GM12872 (cell line): ENCODE data around the gene TERT.

Experiments
- TF ChIP-seq, protein P1 (sequence below): IDR thresholded peaks from 3 replicates; pipeline ENCODE4 v1.5.1; 2011; ENCODE audit warnings: low read depth, mild to moderate bottlenecking, low read length, moderate library complexity; ENCODE audit not compliant: insufficient read depth

Gene TERT

DNA sequence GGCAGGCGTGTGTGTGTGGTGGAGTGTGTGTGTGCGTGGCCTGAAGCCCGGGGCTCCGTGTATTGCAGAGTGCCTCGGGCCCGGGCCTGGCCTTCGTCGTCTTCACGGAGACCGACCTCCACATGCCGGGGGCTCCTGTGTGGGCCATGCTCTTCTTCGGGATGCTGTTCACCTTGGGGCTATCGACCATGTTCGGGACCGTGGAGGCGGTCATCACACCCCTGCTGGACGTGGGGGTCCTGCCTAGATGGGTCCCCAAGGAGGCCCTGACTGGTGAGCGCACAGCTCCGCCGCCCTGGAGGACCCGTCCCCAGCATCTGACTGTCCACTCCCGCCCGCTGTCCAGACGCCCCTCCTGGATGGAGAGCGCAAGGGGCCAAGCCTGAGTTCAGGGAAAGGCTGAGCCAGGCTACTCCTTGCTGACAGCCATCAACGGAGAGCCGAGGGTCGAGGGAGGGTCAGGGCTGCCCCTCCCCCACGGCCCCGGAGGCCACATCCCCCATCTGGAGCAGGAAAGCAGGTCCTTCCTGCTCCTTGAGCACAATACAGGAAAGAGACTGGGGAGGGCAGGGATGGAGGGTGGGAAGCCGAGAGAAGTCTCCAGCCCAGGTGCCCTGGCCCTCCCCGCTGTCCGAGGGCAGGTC, 51.3 kb downstream of the TERT start:
- TF ChIP-seq, protein P1, sequence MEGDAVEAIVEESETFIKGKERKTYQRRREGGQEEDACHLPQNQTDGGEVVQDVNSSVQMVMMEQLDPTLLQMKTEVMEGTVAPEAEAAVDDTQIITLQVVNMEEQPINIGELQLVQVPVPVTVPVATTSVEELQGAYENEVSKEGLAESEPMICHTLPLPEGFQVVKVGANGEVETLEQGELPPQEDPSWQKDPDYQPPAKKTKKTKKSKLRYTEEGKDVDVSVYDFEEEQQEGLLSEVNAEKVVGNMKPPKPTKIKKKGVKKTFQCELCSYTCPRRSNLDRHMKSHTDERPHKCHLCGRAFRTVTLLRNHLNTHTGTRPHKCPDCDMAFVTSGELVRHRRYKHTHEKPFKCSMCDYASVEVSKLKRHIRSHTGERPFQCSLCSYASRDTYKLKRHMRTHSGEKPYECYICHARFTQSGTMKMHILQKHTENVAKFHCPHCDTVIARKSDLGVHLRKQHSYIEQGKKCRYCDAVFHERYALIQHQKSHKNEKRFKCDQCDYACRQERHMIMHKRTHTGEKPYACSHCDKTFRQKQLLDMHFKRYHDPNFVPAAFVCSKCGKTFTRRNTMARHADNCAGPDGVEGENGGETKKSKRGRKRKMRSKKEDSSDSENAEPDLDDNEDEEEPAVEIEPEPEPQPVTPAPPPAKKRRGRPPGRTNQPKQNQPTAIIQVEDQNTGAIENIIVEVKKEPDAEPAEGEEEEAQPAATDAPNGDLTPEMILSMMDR = no peak

DNA sequence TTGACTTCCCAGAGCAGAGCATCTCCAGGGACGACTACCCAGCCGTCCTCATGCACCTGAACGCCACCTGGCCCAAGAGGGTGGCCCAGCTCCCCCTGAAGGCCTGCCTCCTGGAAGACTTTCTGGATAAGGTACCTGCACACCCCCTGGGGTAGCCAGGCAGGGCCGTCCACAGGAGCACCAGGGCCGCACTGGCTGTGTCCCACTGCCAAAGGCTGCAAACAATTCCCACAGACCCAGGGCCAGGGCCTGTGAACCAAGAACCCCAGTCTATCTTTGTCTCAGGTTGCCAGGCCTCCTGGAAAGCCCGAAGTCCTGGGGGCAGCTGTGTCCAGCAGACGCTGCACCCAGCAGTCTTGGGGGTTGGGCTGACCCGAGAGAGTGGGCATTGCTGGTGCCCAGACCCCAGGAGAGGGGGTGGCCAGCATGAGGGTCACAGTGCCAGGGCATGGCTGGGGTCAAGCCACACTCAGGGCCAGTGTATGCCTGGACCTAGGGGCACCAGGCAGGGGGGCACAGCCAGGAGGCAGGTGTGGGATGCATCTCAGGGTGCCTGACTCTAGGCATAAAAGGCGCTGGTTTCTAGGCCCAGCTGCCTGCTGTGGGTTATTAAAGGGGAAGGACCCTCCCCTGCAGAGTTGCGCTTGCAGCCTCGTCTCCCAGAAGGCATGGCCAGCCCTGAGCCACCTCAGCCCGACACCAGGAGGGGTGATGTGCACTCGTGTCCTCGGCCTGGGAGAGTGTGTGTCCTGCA, 52.0 kb downstream of the TERT start:
- TF ChIP-seq, protein P1 = no peak

DNA sequence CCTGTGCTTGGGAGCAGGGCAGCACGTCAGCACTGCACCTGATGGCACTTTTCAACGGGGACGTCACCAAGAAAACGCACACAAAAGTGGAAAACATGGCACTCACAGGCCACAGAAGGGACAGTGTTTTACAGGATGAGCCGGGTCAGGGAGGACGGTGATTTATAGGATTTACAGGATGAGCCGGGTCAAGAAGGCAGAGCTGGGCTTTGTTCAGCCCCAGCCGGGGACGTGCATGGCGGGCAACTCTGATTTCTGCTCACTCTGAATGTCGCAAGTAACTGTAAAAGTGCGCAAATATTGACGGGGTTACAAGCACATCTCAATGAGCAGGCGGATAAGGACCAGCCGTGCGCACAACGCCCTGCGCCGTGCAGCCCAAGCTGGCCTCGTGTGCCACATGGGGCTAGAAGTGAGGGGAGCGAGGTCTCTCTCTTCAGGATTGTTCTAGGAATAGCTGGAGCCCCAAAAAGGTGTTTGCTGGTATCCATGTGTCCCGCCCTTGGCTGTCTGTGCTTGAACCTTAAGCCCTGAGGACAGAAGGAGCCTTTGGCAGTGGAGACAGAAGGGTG, 53.3 kb downstream of the TERT start:
- TF ChIP-seq, protein P1 = no peak

DNA sequence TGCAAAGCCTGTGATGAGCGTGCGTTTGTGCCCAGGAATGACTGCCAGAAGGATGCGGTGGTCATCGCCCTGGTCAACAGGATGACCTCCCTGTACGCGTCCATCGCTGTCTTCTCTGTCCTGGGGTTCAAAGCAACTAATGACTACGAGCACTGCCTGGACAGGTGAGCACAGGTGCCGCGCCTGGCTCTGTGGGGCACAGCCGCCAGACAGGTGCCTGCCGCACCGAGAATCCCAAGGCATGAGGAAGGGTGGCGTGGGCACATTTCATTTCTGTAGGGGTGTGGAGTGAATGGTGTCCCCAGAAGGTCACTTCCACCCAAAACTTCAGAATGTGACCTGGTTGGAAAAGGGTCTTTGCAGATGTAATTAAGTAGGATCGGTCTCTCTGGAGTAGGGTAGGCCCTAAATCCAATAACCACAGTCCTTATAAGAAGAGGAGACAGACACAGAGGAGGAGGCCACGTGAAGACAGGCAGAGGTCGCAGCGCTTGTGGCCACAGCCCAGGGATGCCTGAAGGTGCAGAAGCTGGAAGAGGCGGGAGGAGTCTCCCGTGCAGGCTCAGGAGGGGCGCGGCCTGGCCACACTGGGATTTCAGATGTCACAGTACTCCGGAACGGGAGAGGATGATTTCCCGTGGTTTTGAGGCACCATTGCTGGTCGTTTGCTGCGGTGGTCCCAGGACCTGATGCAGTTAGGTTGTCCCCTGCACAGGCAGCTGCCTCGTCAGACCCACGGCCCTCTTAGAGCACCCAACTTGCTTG, 54.2 kb downstream of the TERT start:
- TF ChIP-seq, protein P1 = no peak

DNA sequence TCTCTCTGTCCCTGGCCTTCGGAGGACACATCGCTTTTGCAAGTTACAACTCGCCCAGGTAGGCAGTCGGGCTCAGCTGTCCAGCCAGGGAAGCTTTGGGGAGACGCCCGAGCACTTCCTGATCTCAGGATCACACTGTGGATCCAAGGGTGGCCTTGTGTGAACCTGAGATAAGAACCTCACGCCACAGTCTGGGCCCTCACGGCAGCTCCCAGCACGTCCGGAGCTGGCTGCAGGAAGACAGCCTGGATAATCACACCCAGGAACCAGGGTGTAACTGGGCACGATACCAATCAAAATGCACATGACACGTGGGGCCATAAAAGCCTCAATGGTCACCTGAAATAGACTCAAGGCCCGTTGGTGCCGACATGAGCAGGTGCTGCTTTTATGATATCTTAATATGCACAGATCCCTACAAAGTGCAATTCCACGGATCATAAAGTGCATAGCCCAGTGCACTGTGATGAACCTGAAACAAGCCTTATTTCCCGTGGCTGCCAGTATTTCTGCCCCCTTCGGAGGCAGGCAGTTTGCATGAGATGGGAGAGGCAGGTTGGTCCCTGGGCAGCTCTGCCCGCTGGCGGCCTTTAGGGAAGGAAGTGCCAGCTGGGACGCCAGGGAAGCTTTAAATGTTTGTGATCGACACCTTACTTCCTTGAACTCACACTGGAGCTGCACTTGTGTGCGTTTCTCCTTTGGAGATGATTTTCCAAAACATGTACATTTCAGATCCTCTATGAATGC, 55.2 kb downstream of the TERT start:
- TF ChIP-seq, protein P1 = no peak

DNA sequence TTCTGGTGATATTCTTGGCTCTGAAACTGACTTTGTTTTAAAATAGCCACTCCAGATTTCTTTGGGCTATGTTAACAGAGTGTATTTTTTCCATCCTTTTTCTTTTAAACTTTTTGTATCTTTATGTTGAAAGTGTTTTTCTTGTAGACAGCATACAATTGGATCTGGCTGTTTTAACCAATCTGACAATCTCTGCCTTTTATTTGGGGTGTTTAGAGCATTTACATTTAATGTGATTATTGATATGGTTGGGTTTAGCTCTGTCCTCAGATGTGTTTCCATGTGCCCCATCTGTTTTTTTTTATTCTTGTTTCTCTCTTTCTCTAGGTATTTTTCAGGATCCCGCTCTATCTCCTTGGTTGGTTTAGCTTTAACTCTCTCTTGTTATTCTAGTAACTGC, 59.0 kb downstream of the TERT start:
- TF ChIP-seq, protein P1 = no peak
